Fibroblast of skin of abdomen (primary cell): ENCODE data around the gene NME3.

ENCODE experiments used
- DNase-seq: peaks from one replicate; pipeline ENCODE4 v3.0.0-alpha.2; 2013

Gene NME3

GRCh38 chr16:1793578-1794220 lies 22.4 kb upstream of the NME3 start, which contains the start of gene IGFALS:
Gene IGFALS, minus strand, starts transcription at chr16:1793705. Its CDS starts 53 bp downstream, at chr16:1793652.
- DNase-seq = no peak

DNA sequence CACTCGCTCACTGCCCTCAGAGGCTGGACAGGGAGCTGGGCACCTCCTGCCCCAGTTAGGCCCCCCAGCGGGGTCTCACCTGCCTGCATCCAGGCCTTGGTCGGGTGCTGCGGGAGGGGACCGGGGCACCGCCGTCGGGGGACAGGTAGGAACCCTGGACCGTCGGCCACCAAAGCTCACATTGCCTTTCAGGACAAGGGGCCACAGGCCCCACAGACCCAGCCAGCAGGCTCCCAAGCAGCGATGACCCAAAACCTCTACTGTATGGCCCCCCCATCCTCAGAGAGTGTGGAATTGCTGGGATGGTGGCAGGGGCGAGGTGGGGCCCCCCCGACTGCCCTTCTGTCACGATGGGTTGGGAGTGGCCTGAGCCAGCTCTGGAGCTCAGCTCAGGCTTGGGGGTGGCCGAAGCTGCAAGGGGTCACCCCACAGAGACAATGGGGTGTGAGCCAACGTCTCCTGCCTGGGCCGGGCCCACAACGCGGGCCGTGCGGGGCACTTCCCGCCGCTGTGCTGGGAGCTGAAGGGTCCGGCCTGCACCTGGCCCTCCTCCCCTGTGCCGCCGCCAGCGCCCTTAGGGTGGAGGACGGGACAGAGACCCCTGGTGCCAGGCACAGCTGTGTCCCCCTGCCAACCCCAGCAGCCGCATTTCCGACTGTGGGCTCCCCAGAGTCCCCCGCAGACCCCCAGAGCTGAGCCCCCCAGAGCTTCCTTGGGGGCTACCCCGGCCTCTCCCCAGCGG lies 21.7 kb upstream of the NME3 start:
- DNase-seq = no peak

- no peak for DNase-seq
Observed at GRCh38 chr16:1791943-1792812, 20.8 kb upstream of the NME3 start.

- DNase-seq = no peak
Observed at GRCh38 chr16:1791256-1791942, 20.1 kb upstream of the NME3 start.

- no peak for DNase-seq
Observed at GRCh38 chr16:1790611-1791255, 19.4 kb upstream of the NME3 start.

- DNase-seq = no peak
Observed at GRCh38 chr16:1790261-1790610, 18.9 kb upstream of the NME3 start.

DNA sequence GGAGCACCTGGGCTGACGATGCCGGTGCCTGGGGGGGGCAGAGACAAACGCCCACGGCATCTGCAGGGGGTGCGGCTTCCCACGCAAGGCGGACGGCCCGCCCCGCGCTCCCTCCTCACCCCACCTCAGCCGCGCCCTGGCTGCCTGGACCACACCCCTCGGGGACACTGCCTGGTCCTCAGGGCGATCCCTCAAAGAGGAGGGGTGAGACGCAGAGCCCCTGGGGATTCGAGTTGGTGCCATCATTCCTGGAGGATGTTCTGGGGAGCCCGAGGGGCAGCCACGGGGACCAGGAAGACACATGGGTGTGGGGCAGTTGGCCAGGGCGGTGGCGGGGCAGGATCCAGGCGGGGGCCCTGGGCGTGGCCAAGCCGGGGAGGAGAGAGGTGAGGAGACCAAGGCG lies 18.3 kb upstream of the NME3 start:
- no peak for DNase-seq

GRCh38 chr16:1788708-1789100 lies 17.4 kb upstream of the NME3 start:
- DNase-seq = no peak

DNA sequence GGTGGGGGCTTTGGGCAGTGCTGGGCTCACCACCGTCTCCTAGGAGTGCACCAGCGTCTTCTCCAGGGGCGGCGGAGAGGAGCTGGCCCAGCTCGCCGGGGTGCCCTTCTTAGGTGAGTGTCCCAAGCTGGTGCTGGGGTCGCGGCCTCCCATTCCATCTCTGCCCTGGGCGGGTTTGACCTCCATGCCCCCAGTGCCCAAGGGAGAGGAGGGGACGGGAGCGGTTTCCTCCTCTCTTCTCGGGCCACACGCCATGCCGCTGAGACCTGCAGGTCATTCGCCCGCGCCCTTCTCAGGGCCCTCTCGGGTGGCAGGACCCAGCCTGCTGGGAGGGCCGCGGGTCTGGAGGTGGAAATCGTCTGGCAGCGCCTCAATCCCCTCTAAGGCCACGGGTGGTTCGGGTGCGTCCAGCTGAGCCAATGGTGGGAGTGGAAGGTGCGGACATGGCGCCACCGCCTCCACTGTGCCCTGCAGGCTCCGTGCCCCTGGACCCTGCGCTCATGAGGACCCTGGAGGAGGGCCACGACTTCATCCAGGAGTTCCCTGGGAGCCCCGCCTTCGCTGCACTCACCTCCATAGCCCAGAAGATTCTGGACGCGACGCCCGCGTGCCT lies 16.9 kb upstream of the NME3 start:
- no peak for DNase-seq

- DNase-seq = no peak
Observed at GRCh38 chr16:1787322-1788094, 16.2 kb upstream of the NME3 start.

DNA sequence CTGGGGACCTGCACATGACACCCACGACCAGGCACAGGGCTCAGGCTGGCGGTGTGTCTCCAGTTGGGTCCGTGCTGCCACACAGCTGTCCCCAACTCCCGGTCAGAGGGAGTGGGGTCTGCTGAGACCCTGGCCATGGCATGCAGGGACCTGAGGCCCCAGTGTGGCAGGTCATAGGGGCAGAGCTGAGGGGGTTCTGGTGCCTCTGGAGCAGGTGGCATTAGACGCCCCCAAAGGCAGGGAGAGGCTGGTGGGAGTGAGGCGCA lies 15.6 kb upstream of the NME3 start:
- DNase-seq = no peak

- no peak for DNase-seq
Observed at GRCh38 chr16:1786242-1787055, 15.1 kb upstream of the NME3 start.

- DNase-seq = no peak
Observed at GRCh38 chr16:1785846-1786170, 14.5 kb upstream of the NME3 start.

DNA sequence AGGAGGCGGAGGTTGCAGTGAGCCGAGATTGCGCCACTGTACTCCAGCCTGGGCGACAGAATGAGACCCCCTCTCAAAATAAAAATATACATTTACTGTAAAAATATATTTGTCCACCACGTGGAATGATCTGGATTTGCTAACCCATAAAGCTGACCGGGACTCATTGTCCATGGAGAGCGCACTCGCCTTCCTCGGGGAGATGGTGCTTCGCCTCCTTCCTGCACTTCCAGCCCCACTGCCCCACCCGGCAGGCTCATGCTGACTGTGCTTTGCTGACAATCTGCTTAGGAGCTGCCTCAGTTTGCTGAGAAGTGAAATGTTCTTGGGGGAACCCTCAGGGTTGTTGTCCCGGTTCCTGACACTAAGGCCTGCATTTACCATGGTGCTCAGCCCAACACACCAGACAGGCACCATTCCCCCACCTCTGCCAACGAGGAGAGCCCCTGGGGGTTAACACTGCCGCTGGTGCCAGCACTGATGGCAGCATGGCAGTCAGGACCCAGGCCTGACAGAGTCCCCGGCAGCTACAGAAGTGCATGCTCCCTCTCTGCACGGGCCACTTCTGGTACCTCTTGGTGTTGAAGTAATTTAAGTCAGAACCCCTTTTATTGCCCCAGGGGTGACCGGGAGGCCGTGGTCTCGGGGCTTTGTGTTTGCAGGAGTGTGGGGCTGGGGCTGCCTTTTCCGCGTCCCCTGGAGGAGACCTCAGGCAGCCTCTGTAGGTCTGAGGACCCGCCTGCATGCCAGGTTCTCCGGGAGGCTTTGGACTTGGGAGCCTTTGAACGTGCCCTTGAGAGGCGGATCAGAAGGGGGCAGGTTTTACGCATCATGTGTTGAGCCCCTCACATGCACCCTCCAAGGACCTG lies 13.9 kb upstream of the NME3 start:
- no peak for DNase-seq

- DNase-seq = peak; percentile 100
Observed at GRCh38 chr16:1782408-1783264, 11.3 kb upstream of the NME3 start, which contains the start of the genes NUBP2 and SPSB3. Gene NUBP2, plus strand, starts transcription at chr16:1782960. Its CDS starts 61 bp downstream, at chr16:1783021. Gene SPSB3, minus strand, starts transcription at chr16:1782571. Its CDS starts 1,088 bp downstream, at chr16:1781483.

DNA sequence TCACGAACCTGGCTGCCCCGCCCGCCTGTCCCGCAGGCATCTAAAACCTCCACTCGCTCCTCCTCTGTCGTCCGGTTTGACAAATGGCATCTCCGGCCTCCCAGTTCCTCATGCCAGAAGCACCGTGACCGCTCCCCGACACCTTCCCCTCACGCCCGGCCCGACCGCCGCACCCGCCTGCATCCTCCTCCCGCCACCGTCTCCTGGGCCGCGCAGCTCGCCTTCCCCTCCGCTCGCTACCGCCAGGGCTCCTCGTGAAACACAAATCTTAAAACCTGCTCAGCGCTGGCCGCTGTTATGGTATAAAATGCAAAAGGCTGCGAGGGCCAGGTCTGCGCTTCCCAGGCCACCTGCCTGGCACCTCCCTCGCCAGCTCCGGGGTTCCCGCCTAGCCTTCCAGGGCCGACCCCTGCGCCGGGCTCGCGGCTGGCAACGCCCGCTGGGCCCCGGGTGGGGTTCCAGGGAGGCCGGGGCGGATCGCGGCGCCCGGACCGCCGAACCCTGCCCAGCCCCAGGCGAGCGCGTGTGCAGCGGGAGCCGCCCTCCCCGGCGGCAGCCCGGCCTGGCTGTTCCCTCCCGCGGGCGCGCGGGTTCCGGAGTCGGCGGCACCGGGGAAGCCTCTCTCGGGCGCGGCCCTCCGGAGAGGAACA lies 10.5 kb upstream of the NME3 start:
- no peak for DNase-seq

GRCh38 chr16:1781254-1781653 lies 9.9 kb upstream of the NME3 start:
- DNase-seq = no peak

GRCh38 chr16:1780677-1781072 lies 9.3 kb upstream of the NME3 start:
- no peak for DNase-seq
